H54 (cell line): ENCODE measurements around the gene COG5.

ENCODE experiments used
- DNase-seq: peaks from one replicate; pipeline ENCODE4 v3.0.0; 2011; ENCODE audit warnings: low spot score, mixed read lengths; ENCODE audit not compliant: insufficient read length
- FAIRE-seq: peaks from 3 replicates; lab custom pipeline; 2011; peaks lifted over from hg19 to GRCh38; lab: Jason Lieb, UNC
- POLR2A ChIP-seq: IDR thresholded peaks from 2 replicates; pipeline ENCODE4 v1.6.1; 2011; ENCODE audit warnings: low read depth, mild to moderate bottlenecking, low read length

The COG5 gene

GRCh38 chr7:107220356-107220755 lies 343.4 kb downstream of the COG5 start:
- FAIRE-seq, result no peak
- no peak for TF ChIP-seq POLR2A
- no peak for DNase-seq

GRCh38 chr7:107219563-107220244 lies 344.0 kb downstream of the COG5 start:
- no peak for TF ChIP-seq POLR2A
- DNase-seq (no peak), FAIRE-seq (no peak)

GRCh38 chr7:107213945-107214344 lies 349.8 kb downstream of the COG5 start:
- no peak for FAIRE-seq
- TF ChIP-seq POLR2A, result no peak
- no peak for DNase-seq

GRCh38 chr7:107213193-107213788 lies 350.4 kb downstream of the COG5 start:
- no peak for TF ChIP-seq POLR2A
- DNase-seq, result no peak
- no peak for FAIRE-seq

- FAIRE-seq, result no peak
- TF ChIP-seq POLR2A, result no peak
- no peak for DNase-seq
Observed at GRCh38 chr7:107212725-107213124, 351.0 kb downstream of the COG5 start.

GRCh38 chr7:107210400-107210799 lies 353.3 kb downstream of the COG5 start:
- FAIRE-seq (no peak), DNase-seq (no peak)
- TF ChIP-seq POLR2A, result no peak

- TF ChIP-seq POLR2A, result no peak
- DNase-seq (no peak), FAIRE-seq (no peak)
Observed at GRCh38 chr7:107209565-107209964, 354.2 kb downstream of the COG5 start.

- FAIRE-seq, result no peak
- no peak for TF ChIP-seq POLR2A
- no peak for DNase-seq
Observed at GRCh38 chr7:107208563-107208962, 355.2 kb downstream of the COG5 start.

- FAIRE-seq, result no peak
- DNase-seq, result no peak
- no peak for TF ChIP-seq POLR2A
Observed at GRCh38 chr7:107208024-107208521, 355.6 kb downstream of the COG5 start.

GRCh38 chr7:107207459-107207858 lies 356.3 kb downstream of the COG5 start:
- FAIRE-seq (no peak), DNase-seq (no peak)
- TF ChIP-seq POLR2A, result no peak

GRCh38 chr7:107206706-107207105 lies 357.0 kb downstream of the COG5 start:
- FAIRE-seq (no peak), DNase-seq (no peak)
- TF ChIP-seq POLR2A, result no peak

GRCh38 chr7:107206136-107206535 lies 357.6 kb downstream of the COG5 start:
- no peak for TF ChIP-seq POLR2A
- DNase-seq, result no peak
- no peak for FAIRE-seq

- no peak for FAIRE-seq
- no peak for TF ChIP-seq POLR2A
- DNase-seq, result no peak
Observed at GRCh38 chr7:107203607-107204006, 360.1 kb downstream of the COG5 start.

- FAIRE-seq (peak; percentile 45), DNase-seq (peak; percentile 22)
- TF ChIP-seq POLR2A, result no peak
Observed at GRCh38 chr7:107201795-107202450, 361.8 kb downstream of the COG5 start.
